Common myeloid progenitor, CD34-positive (primary cell): ENCODE data around the gene PNPLA8.
"Not testable (repeated sequence)": the region's sequence is repeated elsewhere in the genome, so short reads cannot be mapped to it uniquely, and the experiment has no call there.

Experiments
- CTCF ChIA-PET: fragments of 350-600 bp; sonication (Branson Sonifier 250); formaldehyde crosslinking; loops from one replicate; lab custom pipeline; 2021; ENCODE audit warnings: antibody characterized with exemption; lab: Charles Lee
- POLR2A ChIA-PET: fragments of 350-600 bp; sonication (Branson Sonifier 250); formaldehyde crosslinking; loops from one replicate; lab custom pipeline; 2021; ENCODE audit warnings: antibody characterized with exemption; lab: Charles Lee
- DNase-seq, 3 donors: peaks; one replicate each; pipeline versions ENCODE4 v3.0.0 to v3.0.0-alpha.2; 2013
- H3K27ac ChIP-seq, 2 experiments: 1 replicate in 1 of 2; 2 replicates in 1 of 2; pipeline ENCODE4 v1.7.0; 2013; ENCODE audit warnings: inconsistent platforms in 2 of 2, low read length in 2 of 2, mild to moderate bottlenecking in 2 of 2, low read depth in 1 of 2, moderate library complexity in 1 of 2; ENCODE audit not compliant: severe bottlenecking in 2 of 2, insufficient read depth in 1 of 2, poor library complexity in 1 of 2
- H3K27me3 ChIP-seq, 5 experiments: replicated peaks in 2 of 5; 1 replicate in 3 of 5; 2 replicates in 2 of 5; pipeline versions ENCODE4 v1.6.1 to v1.7.0; 2013; ENCODE audit warnings: low read length in 4 of 5, mild to moderate bottlenecking in 2 of 5, moderate library complexity in 2 of 5, inconsistent platforms in 1 of 5; ENCODE audit not compliant: insufficient read depth in 5 of 5, control insufficient read depth in 4 of 5
- H3K36me3 ChIP-seq, 4 experiments: 1 replicate in 2 of 4; 2 replicates in 2 of 4; pipeline versions ENCODE4 v1.6.1 to v1.7.0; 2013; ENCODE audit warnings: low read length in 3 of 4, control low read depth in 1 of 4, mild to moderate bottlenecking in 1 of 4; ENCODE audit not compliant: control insufficient read depth in 4 of 4, insufficient read depth in 4 of 4
- H3K4me1 ChIP-seq, 4 experiments: 1 replicate in 3 of 4; 2 replicates in 1 of 4; pipeline versions ENCODE4 v1.6.1 to v1.7.1; 2013; ENCODE audit warnings: low read length in 3 of 4, mild to moderate bottlenecking in 3 of 4, control low read depth in 1 of 4, inconsistent platforms in 1 of 4, moderate library complexity in 1 of 4; ENCODE audit not compliant: control insufficient read depth in 4 of 4, insufficient read depth in 4 of 4; ENCODE audit errors: control extremely low read depth in 1 of 4
- H3K4me3 ChIP-seq, 7 experiments: 1 replicate in 4 of 7; 2 replicates in 3 of 7; pipeline versions ENCODE4 v1.5.1 to v1.7.0; 2013; ENCODE audit warnings: mild to moderate bottlenecking in 7 of 7, low read length in 6 of 7, moderate library complexity in 6 of 7, inconsistent platforms in 2 of 7, low read depth in 2 of 7, control low read depth in 1 of 7; ENCODE audit not compliant: insufficient read depth in 4 of 7, control insufficient read depth in 1 of 7; ENCODE audit errors: extremely low read depth in 1 of 7
- H3K9me3 ChIP-seq, 5 experiments: 1 replicate in 4 of 5; 2 replicates in 1 of 5; pipeline versions ENCODE4 v1.6.1 to v1.7.1; 2013; ENCODE audit warnings: low read length in 4 of 5, mild to moderate bottlenecking in 2 of 5, inconsistent platforms in 1 of 5, low read depth in 1 of 5, moderate library complexity in 1 of 5; ENCODE audit not compliant: control insufficient read depth in 4 of 5, insufficient read depth in 2 of 5; ENCODE audit errors: control extremely low read depth in 1 of 5
- WGBS: methylation state at CpG from one replicate; pipeline ENCODE4 v1.1.5; 2013; ENCODE audit not compliant: insufficient coverage; 5-methylcytosine and 5-hydroxymethylcytosine counted together

PNPLA8 gene

DNA sequence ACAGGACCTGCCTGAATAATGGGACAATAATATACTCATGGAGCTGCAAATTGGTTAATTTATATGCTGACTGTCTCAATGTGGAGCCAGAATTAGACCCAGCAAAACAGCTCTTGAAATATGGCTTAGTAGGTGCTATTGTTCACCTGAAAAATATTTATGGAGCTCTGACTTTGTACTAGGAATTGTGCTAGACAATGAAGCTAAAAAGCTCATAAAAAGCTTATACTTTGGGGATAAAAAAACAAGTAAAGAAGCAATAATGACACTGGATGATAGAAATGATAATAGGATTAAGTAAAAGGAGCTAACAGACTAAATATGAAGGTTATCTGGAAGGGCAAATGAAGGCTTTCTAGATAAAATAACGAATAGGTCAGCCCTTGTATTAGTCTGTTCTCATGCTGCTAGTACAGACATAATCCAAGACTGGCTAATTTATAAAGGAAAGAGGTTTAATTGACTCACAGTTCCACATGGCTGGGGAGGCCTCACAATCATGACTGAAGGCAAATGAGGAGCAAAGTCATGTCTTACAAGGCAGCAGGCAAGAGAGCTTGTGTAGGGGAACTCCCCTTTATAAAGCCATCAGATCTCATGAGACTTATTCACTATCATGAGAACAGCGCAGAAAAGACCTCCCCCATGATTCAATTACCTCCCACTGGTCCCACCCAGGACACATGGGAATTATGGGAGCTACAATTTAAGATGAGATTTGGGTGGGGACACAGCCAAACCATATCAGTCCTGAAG lies 22.4 kb upstream of the PNPLA8 start:
- DNase-seq, H3K36me3 ChIP-seq, H3K9me3 ChIP-seq, H3K4me3 ChIP-seq, H3K4me1 ChIP-seq, H3K27me3 ChIP-seq, H3K27ac ChIP-seq: not testable (repeated sequence)
- whole genome bisulfite sequencing = 100% methylated on average over 1 of the region's 2 CpGs
- ChIA-PET CTCF (interaction anchor here (2.5 kb wide), 1 partner anchor 18 kb away, joined by 5 read pairs; no protein-coding TSS in a partner anchor), POLR2A (interaction anchor here (0.7 kb wide), 1 partner anchor 22 kb away, joined by 3 read pairs; the partner anchor contains the start of gene PNPLA8)

- no peaks in the 10 kb centered on the region for H3K36me3 ChIP-seq
- ChIA-PET POLR2A (no interaction called here), CTCF (no interaction called here)
- H3K4me3 ChIP-seq = no peak overlapping the region
- H3K27ac ChIP-seq = no peak overlapping the region
- H3K9me3 ChIP-seq = no peaks in the 10 kb centered on the region
- no CpG with 5 or more reads among the region's 2 CpGs for WGBS
- H3K27me3 ChIP-seq = no peaks in the 10 kb centered on the region
- no peak for DNase-seq
- H3K4me1 ChIP-seq = peaks cover 0 to 13% (median 9%) of the 10 kb centered on the region in 4 experiments
These were observed 15.5 kb upstream of the PNPLA8 start for GRCh38 chr7:108541478-108541877.

DNA sequence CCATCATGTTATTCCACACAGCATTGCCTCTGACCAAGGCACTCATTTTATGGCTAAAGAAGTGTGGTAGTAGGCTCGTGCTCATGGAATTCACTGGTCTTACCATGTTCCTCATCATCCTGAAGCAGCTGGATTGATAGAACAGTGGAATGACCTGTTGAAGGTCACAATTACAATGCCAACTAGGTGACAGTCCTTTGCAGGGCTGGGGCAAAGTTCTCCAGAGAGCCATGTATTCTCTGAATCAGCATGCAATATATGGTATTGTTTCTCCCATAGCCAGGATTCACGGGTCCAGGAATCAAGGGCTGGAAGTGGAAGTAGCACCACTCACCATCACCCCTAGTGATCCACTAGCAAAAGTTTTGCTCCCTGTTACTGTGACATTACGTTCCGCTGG lies 12.8 kb upstream of the PNPLA8 start:
- H3K27ac ChIP-seq, H3K4me3 ChIP-seq, H3K36me3 ChIP-seq, H3K27me3 ChIP-seq, DNase-seq, H3K9me3 ChIP-seq: not testable (repeated sequence)
- 100% methylated on average over 4 of the region's 4 CpGs for WGBS
- ChIA-PET CTCF (interaction anchor here (0.6 kb wide), 1 partner anchor 355 kb away, joined by 3 read pairs; no protein-coding TSS in a partner anchor), POLR2A (interaction anchor here (0.7 kb wide), 1 partner anchor 355 kb away, joined by 8 read pairs; no protein-coding TSS in a partner anchor)
- H3K4me1 ChIP-seq = peaks cover 4 to 21% (median 9%) of the 10 kb centered on the region in 4 experiments

- H3K36me3 ChIP-seq, H3K9me3 ChIP-seq, H3K4me3 ChIP-seq, H3K27me3 ChIP-seq, H3K27ac ChIP-seq: not testable (repeated sequence)
- DNase-seq = peak; percentile 42 to 93 (median 85)
- ChIA-PET CTCF (interaction anchor here (0.6 kb wide), 1 partner anchor 355 kb away, joined by 3 read pairs; no protein-coding TSS in a partner anchor), POLR2A (interaction anchor here (0.7 kb wide), 1 partner anchor 355 kb away, joined by 8 read pairs; no protein-coding TSS in a partner anchor)
- WGBS = 13% methylated on average over 1 of the region's 2 CpGs
- H3K4me1 ChIP-seq = peaks cover 4 to 21% (median 9%) of the 10 kb centered on the region in 4 experiments
These were observed 12.3 kb upstream of the PNPLA8 start for GRCh38 chr7:108538236-108538635.

DNA sequence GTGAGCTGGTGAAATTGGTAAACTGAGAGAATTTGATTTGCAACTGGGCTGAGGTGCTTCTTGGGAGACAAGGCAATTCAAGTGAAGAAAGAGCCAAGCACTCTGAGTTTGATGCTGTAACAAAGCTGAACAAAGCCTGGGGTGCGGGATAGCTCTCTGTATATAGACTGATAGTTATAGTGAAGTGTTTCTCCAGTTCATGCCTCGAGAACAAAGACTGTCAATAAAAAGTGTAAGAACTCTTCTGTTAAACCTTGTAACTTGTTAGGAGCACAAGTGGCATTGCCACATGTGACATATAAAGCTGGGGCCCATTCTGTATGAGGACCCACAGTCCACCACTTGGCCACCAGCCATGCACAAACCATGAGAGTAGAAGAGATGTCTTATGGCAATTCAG lies 11.3 kb upstream of the PNPLA8 start:
- ChIA-PET CTCF (interaction anchor here (0.9 kb wide), 1 partner anchor 10 kb away, joined by 3 read pairs; no protein-coding TSS in a partner anchor), POLR2A (no interaction called here)
- Histone ChIP-seq H3K4me1 (peaks cover 4 to 21% (median 9%) of the 10 kb centered on the region in 4 experiments), H3K4me3 (no peak overlapping the region), H3K9me3 (no peaks in the 10 kb centered on the region), H3K27me3 (no peaks in the 10 kb centered on the region), H3K36me3 (no peaks in the 10 kb centered on the region), H3K27ac (no peak overlapping the region)
- WGBS = 96% methylated on average over 2 of the region's 2 CpGs
- DNase-seq = no peak

GRCh38 chr7:108535744-108536143 lies 9.8 kb upstream of the PNPLA8 start:
- Histone ChIP-seq H3K27ac (no peak overlapping the region), H3K4me1 (peaks cover 4 to 21% (median 9%) of the 10 kb centered on the region in 4 experiments), H3K4me3 (no peak overlapping the region), H3K36me3 (no peaks in the 10 kb centered on the region), H3K9me3 (no peaks in the 10 kb centered on the region), H3K27me3 (no peaks in the 10 kb centered on the region)
- CTCF ChIA-PET = no interaction called here
- DNase-seq = peak in 2 of 3 donors; percentile 18 to 44
- POLR2A ChIA-PET = interaction anchor here (1.1 kb wide), 1 partner anchor 34 kb away, joined by 3 read pairs; the partner anchor contains the start of genes DNAJB9 and THAP5
- no CpG with 5 or more reads among the region's 1 CpG for WGBS

DNA sequence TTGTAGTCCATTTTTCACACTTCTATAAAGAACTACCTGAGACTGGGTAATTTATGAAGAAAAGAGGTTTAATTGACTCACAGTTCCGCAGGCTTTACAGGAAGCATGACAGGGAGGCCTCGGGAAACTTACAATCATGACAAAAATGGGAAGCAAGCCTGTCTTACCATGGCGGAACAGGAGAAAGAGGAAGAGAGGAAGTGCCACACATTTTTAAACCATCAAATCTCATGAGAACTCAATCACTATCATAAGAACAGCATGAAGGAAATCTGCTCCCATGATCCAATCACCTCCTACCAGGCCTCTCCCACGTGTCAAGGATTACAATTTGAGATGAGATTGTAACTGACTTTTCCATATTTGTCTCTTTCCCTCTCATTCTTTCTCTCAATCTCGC lies 9.3 kb upstream of the PNPLA8 start:
- CTCF ChIA-PET = no interaction called here
- H3K27ac ChIP-seq = no peak overlapping the region
- WGBS = 55% methylated on average over 2 of the region's 5 CpGs
- peaks cover 4 to 21% (median 9%) of the 10 kb centered on the region in 4 experiments for H3K4me1 ChIP-seq
- POLR2A ChIA-PET = no interaction called here
- no peak overlapping the region for H3K4me3 ChIP-seq
- H3K27me3 ChIP-seq = no peaks in the 10 kb centered on the region
- H3K36me3 ChIP-seq = no peaks in the 10 kb centered on the region
- DNase-seq = no peak
- no peaks in the 10 kb centered on the region for H3K9me3 ChIP-seq
